Fibroblast of skin of right biceps (primary cell): ENCODE measurements around the gene SSTR5.
A peak's percentile ranks its signal among the peaks of the same experiment; 100 is the strongest.

ENCODE experiments used
- DNase-seq: peaks from one replicate; pipeline ENCODE4 v3.0.0-alpha.2; 2013

Gene SSTR5

GRCh38 chr16:1107731-1108130 lies 35.2 kb downstream of the SSTR5 start:
- no peak for DNase-seq

- DNase-seq = no peak
Measured at GRCh38 chr16:1108299-1109252, 36.0 kb downstream of the SSTR5 start.

- no peak for DNase-seq
Measured at GRCh38 chr16:1109648-1110047, 37.1 kb downstream of the SSTR5 start.

DNA sequence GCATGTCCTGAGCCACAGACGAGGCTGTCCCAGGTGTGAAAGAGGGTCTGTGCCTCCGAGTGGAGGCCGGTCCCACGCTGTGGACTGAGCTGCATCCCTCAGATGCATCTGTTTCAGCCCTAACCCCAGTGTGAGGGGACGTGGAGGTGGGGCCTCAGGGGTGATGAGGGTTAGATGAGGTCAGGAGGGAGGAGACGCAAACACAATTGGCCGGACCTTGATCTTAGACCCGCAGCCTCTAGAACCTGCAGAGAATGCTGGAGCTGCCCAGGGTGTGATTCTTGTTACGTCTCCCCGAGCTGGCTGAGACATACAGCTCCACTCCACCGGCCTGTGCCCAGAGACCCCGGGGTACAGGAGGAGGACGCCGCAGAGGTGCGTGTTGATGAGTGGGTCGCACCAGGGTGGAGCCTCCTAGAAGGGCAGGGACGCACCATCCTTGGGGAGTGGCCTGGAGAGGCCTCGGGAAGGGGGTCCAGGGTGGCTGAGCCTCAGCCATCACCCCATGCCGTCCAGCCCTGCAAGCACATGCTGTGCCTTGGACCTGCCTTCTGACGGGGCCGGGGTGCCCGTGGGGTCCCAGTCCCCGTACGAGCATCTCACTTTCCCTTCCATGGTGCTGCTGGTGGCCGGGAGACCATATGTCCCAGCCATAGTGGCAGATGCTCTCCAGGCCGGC lies 40.1 kb downstream of the SSTR5 start:
- DNase-seq = no peak

GRCh38 chr16:1113489-1113888 lies 40.9 kb downstream of the SSTR5 start:
- DNase-seq = no peak

DNA sequence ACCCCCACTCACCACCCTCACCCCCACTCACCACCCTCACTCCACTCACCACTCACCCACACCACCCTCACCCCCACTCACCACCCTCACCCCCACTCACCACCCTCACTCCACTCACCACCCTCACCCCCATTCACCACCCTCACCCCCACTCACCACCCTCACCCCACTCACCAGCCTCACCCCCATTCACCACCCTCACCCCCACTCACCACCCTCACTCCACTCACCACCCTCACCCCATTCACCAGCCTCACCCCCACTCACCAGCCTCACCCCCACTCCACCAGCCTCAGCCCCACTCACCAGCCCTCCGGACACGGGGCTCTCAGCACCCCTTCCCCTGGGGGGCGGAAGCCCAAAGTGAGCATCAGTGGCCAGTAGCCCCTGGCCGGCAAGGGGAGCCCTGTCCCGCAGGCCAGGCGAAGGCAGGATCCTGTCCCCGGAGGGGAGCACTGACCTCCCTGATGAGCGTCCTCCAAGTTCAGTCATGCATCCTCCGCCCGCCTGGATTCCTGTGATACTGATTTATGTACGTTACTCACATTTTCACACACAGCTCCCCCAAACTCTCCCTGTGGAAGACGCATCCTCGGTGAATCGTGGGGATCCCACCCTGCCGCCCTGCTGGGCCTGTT lies 41.5 kb downstream of the SSTR5 start:
- no peak for DNase-seq

DNA sequence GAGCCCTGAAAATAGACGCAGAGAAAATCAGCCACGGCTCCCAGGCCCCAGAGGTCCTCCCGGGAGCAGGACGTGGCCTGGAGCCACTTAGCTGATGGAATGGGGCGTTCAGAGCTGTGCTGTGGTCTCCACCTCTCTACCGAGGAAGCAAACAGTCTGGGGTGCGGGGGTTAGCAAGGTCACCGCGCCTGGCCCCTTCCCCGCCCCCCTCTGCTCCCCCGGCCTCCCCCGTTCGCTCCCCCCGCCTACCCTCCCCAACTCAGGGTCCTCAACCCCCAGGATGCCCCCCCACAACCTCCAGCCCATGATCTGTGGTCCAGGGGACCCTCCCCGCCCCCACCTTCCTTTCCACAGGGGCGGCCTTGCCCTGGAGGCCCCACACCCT lies 44.1 kb downstream of the SSTR5 start:
- no peak for DNase-seq

DNA sequence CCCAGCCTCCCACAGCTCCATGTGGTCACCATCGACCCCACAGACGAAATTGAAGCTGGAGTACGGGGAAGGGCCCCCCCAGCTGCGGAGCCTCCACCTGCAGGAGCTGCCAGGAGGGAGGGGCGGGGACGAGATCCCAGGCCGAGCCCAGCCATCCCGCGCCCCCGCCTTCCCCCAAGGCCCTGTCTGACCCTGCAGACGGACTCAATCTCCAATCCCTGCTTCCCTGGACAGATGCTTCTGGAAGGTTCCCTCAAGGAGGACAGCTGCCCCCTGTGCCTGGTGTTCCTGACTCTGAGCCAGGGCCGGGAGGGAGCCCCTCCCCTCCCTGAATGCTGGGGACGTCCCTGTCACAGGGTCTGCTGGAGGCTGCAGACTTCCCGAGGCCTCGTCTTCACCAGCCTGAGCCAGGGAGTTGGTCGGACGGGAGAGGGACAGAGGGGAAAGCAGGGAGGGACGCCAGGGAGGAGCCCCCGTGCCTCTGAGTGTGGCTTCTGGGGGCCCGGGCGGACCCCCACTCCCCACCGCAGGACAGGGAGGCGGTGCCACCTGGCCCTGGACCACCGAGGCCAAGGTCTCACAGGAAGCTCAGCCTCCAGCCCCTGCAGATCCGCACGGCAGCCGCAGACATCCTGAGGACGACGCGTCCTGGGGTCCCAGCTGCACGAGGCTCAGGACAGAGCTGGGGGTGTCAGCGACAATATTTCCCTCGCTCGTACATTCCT lies 44.8 kb downstream of the SSTR5 start:
- no peak for DNase-seq

DNA sequence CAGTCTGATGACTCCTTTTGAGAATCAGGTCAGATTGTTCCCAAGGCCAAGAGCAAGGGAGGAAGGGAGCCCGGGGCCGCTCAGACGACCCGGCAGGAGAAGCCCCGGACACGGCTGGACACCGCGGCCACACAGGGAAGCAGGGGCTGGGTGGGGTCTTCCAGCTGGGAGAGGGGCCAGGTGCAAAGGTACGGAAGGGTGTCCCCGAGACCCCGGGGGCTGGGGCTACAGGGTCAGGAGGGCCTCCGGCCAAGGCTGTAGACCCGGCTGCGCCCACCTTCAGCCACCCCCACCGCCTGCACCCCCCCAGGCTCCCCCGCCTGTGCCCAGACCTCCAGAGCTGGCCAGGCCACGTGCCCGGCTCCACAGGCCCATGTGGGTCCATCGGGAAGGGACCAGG lies 45.4 kb downstream of the SSTR5 start:
- DNase-seq = no peak

- no peak for DNase-seq
Measured at GRCh38 chr16:1119129-1119528, 46.6 kb downstream of the SSTR5 start.

GRCh38 chr16:1119766-1120576 lies 47.4 kb downstream of the SSTR5 start:
- DNase-seq = no peak

GRCh38 chr16:1120577-1120941 lies 48.0 kb downstream of the SSTR5 start:
- no peak for DNase-seq

DNA sequence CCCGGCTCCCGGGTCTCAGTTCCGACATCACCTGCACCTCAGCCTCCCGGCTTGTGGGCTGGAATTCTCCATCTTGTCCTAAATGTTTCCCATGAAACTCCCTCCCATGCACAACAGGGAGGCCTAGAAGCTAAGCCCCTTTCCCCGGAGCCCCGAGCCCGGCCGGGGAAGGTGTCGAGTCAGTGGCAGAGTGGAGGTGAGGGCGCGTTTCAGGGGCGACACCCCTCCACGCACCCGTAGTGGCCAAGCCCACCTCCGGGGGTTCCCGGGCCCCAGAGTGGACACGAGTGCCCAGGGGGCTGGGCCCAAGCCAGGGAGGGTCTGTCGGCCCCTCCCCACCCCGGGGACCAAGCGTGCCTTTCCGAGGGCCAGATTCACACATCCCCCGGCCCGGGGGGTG lies 48.5 kb downstream of the SSTR5 start:
- no peak for DNase-seq

DNA sequence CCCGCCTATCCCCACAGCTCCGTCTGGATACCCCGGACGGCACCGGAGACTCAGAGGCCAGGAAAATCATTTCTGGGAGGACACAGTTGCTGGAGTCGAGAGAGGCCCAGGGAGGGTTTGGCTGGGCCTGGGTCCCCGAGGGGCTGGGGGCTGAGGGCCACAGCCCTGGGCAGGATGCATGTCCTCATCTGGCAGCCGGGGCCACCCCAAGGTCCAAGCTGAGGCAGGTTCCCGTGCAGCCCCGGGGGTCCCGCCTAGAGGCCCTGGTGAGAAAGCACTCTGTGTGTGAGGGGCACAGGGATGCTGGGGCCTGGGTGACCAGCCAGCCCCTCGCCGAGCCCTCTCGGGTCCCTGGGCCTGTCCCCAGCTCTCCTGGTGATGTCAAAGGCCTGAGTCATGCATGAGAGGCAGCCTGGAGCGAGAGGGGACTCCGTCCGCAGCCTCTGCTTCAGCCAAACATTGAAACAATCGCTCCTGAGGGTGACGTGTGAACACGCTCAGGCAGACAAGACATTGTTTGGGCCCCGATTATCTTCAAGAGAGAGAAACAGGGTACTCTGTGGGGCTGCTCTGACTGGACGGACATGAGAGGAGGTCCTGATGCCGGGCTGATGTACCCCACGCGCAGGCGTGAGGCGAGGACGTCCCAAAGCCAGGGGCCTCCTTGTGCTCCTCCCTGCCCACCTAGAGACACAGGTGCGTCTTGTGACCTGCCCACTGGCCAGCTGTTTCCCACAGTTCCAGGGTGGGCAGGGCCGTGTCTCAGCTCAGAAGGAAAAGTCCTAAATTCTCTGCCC lies 49.3 kb downstream of the SSTR5 start:
- no peak for DNase-seq

GRCh38 chr16:1122398-1122765 lies 49.8 kb downstream of the SSTR5 start:
- DNase-seq = no peak

DNA sequence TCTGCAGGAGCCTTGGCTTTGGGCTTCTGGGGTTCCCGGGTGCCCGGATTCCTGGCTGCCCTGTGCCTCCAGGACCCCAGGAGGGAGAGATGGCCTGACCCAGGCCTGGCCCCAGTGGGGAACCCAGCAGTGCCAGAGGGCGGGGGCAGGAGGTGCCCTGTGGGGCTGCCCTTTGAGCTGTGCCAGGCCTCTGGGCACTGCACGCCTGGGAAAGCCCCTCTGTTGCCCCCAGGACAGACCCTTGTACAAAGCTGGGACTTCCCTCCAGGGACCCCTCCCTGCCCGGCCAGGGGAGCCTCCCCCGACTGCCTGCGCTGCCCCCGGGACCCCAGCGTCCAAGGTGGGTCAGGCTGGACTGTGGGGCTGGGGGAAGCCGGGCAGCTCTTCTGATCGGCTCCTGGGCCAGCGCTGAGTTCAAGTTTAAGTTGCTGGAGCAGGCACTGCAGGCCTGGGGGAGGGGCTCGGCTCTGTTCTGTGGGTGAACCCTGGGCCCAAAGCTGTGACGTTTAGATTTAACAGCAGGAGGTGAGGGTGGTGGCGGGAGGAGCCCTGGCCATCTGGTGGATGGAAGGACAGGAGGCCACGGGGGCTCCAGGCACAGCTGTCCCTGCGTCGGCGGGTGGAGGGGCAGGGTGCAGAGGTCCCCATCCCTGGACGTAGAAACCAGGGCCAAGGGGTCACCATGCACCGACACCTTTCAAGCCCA lies 51.1 kb downstream of the SSTR5 start:
- no peak for DNase-seq

DNA sequence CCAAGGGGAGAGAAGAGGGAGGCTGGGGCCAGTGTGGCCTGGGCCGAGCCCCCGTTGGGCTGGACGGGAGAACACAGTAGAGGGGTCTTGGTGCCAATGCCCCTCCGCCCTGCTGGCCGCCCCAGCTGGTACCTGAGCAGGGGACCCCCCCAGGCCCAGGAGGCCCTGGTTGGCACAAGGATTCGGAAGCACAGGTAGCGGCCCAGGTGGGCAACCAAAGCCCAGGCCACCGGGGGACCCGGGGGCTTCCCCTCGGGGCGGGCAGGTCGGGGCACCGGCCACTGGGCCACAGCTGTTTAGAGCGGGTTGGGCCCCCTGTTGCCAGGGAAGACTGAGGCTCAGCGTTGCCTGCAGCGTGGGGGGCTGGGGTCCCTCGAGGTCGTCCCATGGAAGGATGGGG lies 51.7 kb downstream of the SSTR5 start:
- DNase-seq = no peak

GRCh38 chr16:1124795-1125194 lies 52.2 kb downstream of the SSTR5 start:
- no peak for DNase-seq

GRCh38 chr16:1125471-1125870 lies 52.9 kb downstream of the SSTR5 start:
- DNase-seq = peak; percentile 9

- DNase-seq = no peak
Measured at GRCh38 chr16:1126044-1126443, 53.5 kb downstream of the SSTR5 start.

- no peak for DNase-seq
Measured at GRCh38 chr16:1126586-1126985, 54.0 kb downstream of the SSTR5 start.
